Endodermal cell (in vitro differentiated cells): ENCODE measurements around the gene PTPRT. TPM values are rescaled to one million over a fixed set of nuclear protein-coding genes. Genes with fewer than 3 reads are reported as not detected.

ENCODE experiments used
- DNase-seq: peaks from one replicate; pipeline ENCODE4 v3.0.0-alpha.2; 2017
- H3K27ac ChIP-seq: 2 replicates; pipeline ENCODE4 v1.5.1; 2013; ENCODE audit warnings: mild to moderate bottlenecking, low read depth, low read length, moderate library complexity
- H3K27me3 ChIP-seq: 2 replicates; pipeline ENCODE4 v1.6.1; 2013; ENCODE audit warnings: mild to moderate bottlenecking, low read length, moderate library complexity; ENCODE audit not compliant: insufficient read depth, control insufficient read depth, poor library complexity, severe bottlenecking
- H3K36me3 ChIP-seq: 2 replicates; pipeline ENCODE4 v1.7.0; 2013; ENCODE audit warnings: mild to moderate bottlenecking, low read length, moderate library complexity; ENCODE audit not compliant: control insufficient read depth, insufficient read depth
- H3K4me1 ChIP-seq: one replicate; pipeline ENCODE4 v1.7.0; 2013; ENCODE audit warnings: low read length; ENCODE audit not compliant: control insufficient read depth, insufficient read depth
- H3K4me3 ChIP-seq: 2 replicates; pipeline ENCODE4 v1.5.1; 2013; ENCODE audit warnings: mild to moderate bottlenecking, low read length, moderate library complexity
- H3K9ac ChIP-seq: 2 replicates; pipeline ENCODE4 v1.6.1; 2013; ENCODE audit warnings: mild to moderate bottlenecking, low read length, moderate library complexity; ENCODE audit not compliant: poor library complexity, severe bottlenecking; ENCODE audit errors: extremely low read depth
- H3K9me3 ChIP-seq: 2 replicates; pipeline ENCODE4 v1.6.1; 2013; ENCODE audit warnings: mild to moderate bottlenecking, low read length, moderate library complexity; ENCODE audit not compliant: control insufficient read depth
- H3K27ac Mint-ChIP-seq: 2 replicates; pipeline ENCODE4 v1.8.0; 2020; ENCODE audit warnings: mixed read lengths
- H3K27me3 Mint-ChIP-seq: 2 replicates; pipeline ENCODE4 v1.8.0; 2021; ENCODE audit warnings: mild to moderate bottlenecking, mixed read lengths; ENCODE audit not compliant: insufficient read depth
- H3K36me3 Mint-ChIP-seq: 2 replicates; pipeline ENCODE4 v1.8.0; 2020; ENCODE audit warnings: low read depth, mixed read lengths
- H3K4me1 Mint-ChIP-seq: 2 replicates; pipeline ENCODE4 v1.8.0; 2020; ENCODE audit warnings: mixed read lengths
- H3K4me3 Mint-ChIP-seq: 2 replicates; pipeline ENCODE4 v1.8.0; 2020; ENCODE audit warnings: mild to moderate bottlenecking, moderate library complexity, mixed read lengths
- H3K9me3 Mint-ChIP-seq: 2 replicates; pipeline ENCODE4 v1.8.0; 2020; ENCODE audit warnings: mild to moderate bottlenecking, mixed read lengths
- WGBS, 2 experiments: methylation state at CpG; one replicate each; pipeline versions ENCODE4 v1.1.5 to v1.1.7; 2013; ENCODE audit warnings: missing lambda C conversion rate in 2 of 2, mixed read lengths in 1 of 2; ENCODE audit not compliant: insufficient coverage in 1 of 2, insufficient read length in 1 of 2; 5-methylcytosine and 5-hydroxymethylcytosine counted together
- total RNA-seq, 2 donors: library from RNA; stranded (reverse); fragmentation: NEBNext Ultra II Directional in 1 of 2; extraction: Animal tissue kit (Norgen Biotek cat#: 25700) in 1 of 2; gene quantifications; 2 replicates in 1 of 2; 3 replicates in 1 of 2; pipeline ENCODE4 v1.2.1, GENCODE V29; 2021
- TF ChIP-seq, protein P1 (sequence below): fragments of 200-600 bp; sonication (generic); conservative IDR thresholded peaks from 2 replicates; pipeline ENCODE4 v1.5.0; 2021; ENCODE audit warnings: antibody characterized with exemption, mild to moderate bottlenecking

The PTPRT gene
- total RNA-seq, 2 donors from 2014 or later = 2.3 to 2.7 TPM

DNA sequence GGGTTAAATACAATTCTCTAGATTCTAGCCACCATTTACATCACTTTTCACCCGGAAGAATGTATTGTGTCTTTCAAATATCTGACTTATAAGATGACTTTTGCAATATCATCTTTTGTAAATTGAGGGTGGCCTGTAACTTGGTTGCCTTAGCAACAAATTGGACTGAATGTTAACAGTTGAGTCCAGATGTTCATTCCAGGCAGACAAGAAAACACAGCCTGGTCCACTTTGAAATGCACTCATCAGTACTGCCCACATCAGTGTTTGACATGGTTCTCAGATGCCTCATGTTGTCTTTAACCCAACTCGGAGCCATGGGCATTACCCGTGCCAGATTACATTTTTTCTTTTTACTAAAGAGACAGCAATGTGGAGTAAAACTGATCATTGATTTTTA is 789.9 kb downstream of the PTPRT start:
- DNase-seq = no peak
- no peaks in the 10 kb centered on the region for H3K27me3 ChIP-seq
- TF ChIP-seq, protein P1, sequence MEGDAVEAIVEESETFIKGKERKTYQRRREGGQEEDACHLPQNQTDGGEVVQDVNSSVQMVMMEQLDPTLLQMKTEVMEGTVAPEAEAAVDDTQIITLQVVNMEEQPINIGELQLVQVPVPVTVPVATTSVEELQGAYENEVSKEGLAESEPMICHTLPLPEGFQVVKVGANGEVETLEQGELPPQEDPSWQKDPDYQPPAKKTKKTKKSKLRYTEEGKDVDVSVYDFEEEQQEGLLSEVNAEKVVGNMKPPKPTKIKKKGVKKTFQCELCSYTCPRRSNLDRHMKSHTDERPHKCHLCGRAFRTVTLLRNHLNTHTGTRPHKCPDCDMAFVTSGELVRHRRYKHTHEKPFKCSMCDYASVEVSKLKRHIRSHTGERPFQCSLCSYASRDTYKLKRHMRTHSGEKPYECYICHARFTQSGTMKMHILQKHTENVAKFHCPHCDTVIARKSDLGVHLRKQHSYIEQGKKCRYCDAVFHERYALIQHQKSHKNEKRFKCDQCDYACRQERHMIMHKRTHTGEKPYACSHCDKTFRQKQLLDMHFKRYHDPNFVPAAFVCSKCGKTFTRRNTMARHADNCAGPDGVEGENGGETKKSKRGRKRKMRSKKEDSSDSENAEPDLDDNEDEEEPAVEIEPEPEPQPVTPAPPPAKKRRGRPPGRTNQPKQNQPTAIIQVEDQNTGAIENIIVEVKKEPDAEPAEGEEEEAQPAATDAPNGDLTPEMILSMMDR = no peak
- H3K36me3 Mint-ChIP-seq = no peaks in the 10 kb centered on the region
- 84% methylated on average over 2 to 3 of the region's 3 CpGs for WGBS, 2 experiments
- H3K4me1 ChIP-seq = no peaks in the 10 kb centered on the region
- H3K4me1 Mint-ChIP-seq = peaks cover 8% of the 10 kb centered on the region
- no peak overlapping the region for H3K4me3 ChIP-seq
- H3K27ac ChIP-seq = no peak overlapping the region
- H3K9me3 ChIP-seq = peaks cover 13% of the 10 kb centered on the region
- no peaks in the 10 kb centered on the region for H3K36me3 ChIP-seq
- H3K4me3 Mint-ChIP-seq = no peak overlapping the region
- no peak overlapping the region for H3K27ac Mint-ChIP-seq
- no peaks in the 10 kb centered on the region for H3K9me3 Mint-ChIP-seq
- H3K27me3 Mint-ChIP-seq = no peaks in the 10 kb centered on the region
- no peak overlapping the region for H3K9ac ChIP-seq

DNA sequence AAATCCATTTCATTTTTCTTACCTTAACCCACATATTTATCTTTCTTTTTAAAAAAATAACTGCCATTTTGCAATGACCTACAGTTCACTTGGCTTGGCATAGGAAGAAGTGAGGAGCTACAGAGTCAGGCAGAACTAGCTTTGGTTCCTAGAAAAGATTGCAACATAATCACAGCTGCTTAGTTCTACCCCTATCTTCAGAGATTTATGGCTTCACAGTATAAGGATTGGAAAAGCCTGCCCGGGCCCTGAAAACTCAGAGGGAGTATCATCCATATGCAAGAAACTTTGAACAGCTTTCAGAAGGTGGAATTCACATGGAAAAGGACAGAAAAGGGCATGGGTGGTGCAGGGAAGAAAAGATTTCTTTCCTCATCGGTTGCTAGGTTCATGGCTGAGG is 797.3 kb downstream of the PTPRT start:
- Mint-ChIP-seq H3K27ac (no peak overlapping the region), H3K9me3 (no peaks in the 10 kb centered on the region), H3K4me1 (no peaks in the 10 kb centered on the region)

DNA sequence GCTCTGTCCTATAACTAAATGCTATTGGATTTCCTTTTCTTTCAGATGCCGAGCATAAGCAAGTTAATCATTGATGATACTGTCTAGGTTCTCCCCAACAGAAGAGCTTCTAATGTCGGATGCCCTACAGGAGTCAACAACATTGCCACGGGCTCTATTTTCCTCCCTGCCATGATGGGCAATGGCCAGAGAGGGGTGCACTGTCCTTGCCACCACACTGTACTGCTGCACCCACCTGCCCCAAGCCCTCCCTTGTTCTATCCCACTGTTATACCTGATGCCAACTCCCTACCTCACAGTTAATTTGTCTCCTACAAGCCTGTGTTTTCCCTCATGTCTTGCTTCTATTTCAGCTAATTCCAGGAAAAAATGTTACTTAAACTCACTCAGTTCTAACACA is 797.9 kb downstream of the PTPRT start:
- 82 to 90% methylated on average over 3 of the region's 3 CpGs for WGBS, 2 experiments
- H3K36me3 Mint-ChIP-seq = no peaks in the 10 kb centered on the region
- no peak overlapping the region for H3K27ac Mint-ChIP-seq
- H3K27me3 Mint-ChIP-seq = no peaks in the 10 kb centered on the region
- no peaks in the 10 kb centered on the region for H3K4me1 ChIP-seq
- no peaks in the 10 kb centered on the region for H3K4me1 Mint-ChIP-seq
- no peaks in the 10 kb centered on the region for H3K27me3 ChIP-seq
- no peak overlapping the region for H3K4me3 ChIP-seq
- peak; percentile 45 for DNase-seq
- TF ChIP-seq, protein P1 = peak; percentile 36
- no peak overlapping the region for H3K9ac ChIP-seq
- no peak overlapping the region for H3K4me3 Mint-ChIP-seq
- peaks cover 8% of the 10 kb centered on the region for H3K9me3 ChIP-seq
- no peaks in the 10 kb centered on the region for H3K9me3 Mint-ChIP-seq
- H3K36me3 ChIP-seq = no peaks in the 10 kb centered on the region
- H3K27ac ChIP-seq = no peak overlapping the region

More for the DNA sequence above, 797.3 kb downstream of the PTPRT start:
- WGBS, 2 experiments = 20 to 46% methylated on average over 1 to 2 of the region's 2 CpGs
- DNase-seq = no peak
- no peaks in the 10 kb centered on the region for H3K27me3 ChIP-seq
- no peaks in the 10 kb centered on the region for H3K4me1 ChIP-seq
- no peaks in the 10 kb centered on the region for H3K36me3 ChIP-seq
- peaks cover 12% of the 10 kb centered on the region for H3K9me3 ChIP-seq
- TF ChIP-seq, protein P1 = no peak
- H3K27ac ChIP-seq = no peak overlapping the region
- no peak overlapping the region for H3K4me3 Mint-ChIP-seq
- H3K4me3 ChIP-seq = no peak overlapping the region
- H3K9ac ChIP-seq = no peak overlapping the region
- H3K27me3 Mint-ChIP-seq = no peaks in the 10 kb centered on the region
- no peaks in the 10 kb centered on the region for H3K36me3 Mint-ChIP-seq
